A673 (cell line): ENCODE measurements around the gene TMEM44. TPM values are rescaled to one million over a fixed set of nuclear protein-coding genes. Genes with fewer than 3 reads are reported as not detected.

ENCODE experiments used
- BruUV-seq: library from RNA; stranded (reverse); fragments of 400-500 nt; replicated peaks from 2 replicates; lab custom pipeline; 2021; lab: Mats Ljungman, UMichigan
- CTCF ChIA-PET: fragments of 300-600 bp; sonication (Branson Sonifier 250); formaldehyde crosslinking; loops from one replicate; lab custom pipeline; 2022; ENCODE audit warnings: antibody characterized with exemption; lab: Charles Lee
- POLR2A ChIA-PET: fragments of 300-600 bp; sonication (Branson Sonifier 250); formaldehyde crosslinking; loops from one replicate; lab custom pipeline; 2022; ENCODE audit warnings: antibody characterized with exemption; ENCODE audit not compliant: low non-redundant PET; lab: Charles Lee
- DNase-seq: peaks from one replicate; pipeline ENCODE4 v3.0.0-alpha.2; 2015; ENCODE audit warnings: low spot score
- H3K27ac ChIP-seq: fragments of 200-600 bp; sonication (generic); 2 replicates; pipeline ENCODE4 v1.5.1; 2016; ENCODE audit warnings: mixed run types, low read depth, mild to moderate bottlenecking, mixed read lengths, antibody characterized with exemption, low read length; ENCODE audit not compliant: poor library complexity, severe bottlenecking
- H3K27me3 ChIP-seq: fragments of 200-600 bp; sonication (generic); replicated peaks from 2 replicates; pipeline ENCODE4 v1.6.1; 2017; ENCODE audit warnings: mixed run types, low read depth, mild to moderate bottlenecking, mixed read lengths, antibody characterized with exemption, low read length; ENCODE audit not compliant: insufficient read depth, poor library complexity
- H3K36me3 ChIP-seq: fragments of 200-600 bp; sonication (generic); 2 replicates; pipeline ENCODE4 v1.6.1; 2016; ENCODE audit warnings: mixed run types, mild to moderate bottlenecking, mixed read lengths, antibody characterized with exemption, low read length; ENCODE audit not compliant: insufficient read depth, poor library complexity, severe bottlenecking
- H3K4me1 ChIP-seq: fragments of 200-600 bp; sonication (generic); 2 replicates; pipeline ENCODE4 v1.6.1; 2017; ENCODE audit warnings: mixed run types, mild to moderate bottlenecking, mixed read lengths, antibody characterized with exemption, low read length; ENCODE audit not compliant: insufficient read depth, poor library complexity, severe bottlenecking
- H3K4me3 ChIP-seq: fragments of 200-600 bp; sonication (generic); 2 replicates; pipeline ENCODE4 v1.5.1; 2016; ENCODE audit warnings: low read depth, mixed run types, mild to moderate bottlenecking, mixed read lengths, low read length; ENCODE audit not compliant: poor library complexity, severe bottlenecking
- H3K9me3 ChIP-seq: fragments of 200-600 bp; sonication (generic); 2 replicates; pipeline ENCODE4 v1.6.1; 2016; ENCODE audit warnings: mixed run types, low read depth, mild to moderate bottlenecking, mixed read lengths, antibody characterized with exemption, low read length; ENCODE audit not compliant: poor library complexity, severe bottlenecking
- EZH2 ChIP-seq: fragments of 200-600 bp; sonication (generic); IDR thresholded peaks from 2 replicates; pipeline ENCODE4 v1.6.1; 2017; ENCODE audit warnings: borderline replicate concordance, low read depth, mild to moderate bottlenecking, mixed read lengths, antibody characterized with exemption, low read length; ENCODE audit not compliant: poor library complexity, severe bottlenecking
- intact Hi-C: fragments of 100-400 bp; cut with micrococcal nuclease; formaldehyde crosslinking; loops from one replicate; pipeline ENCODE4 v1.10.0; 2022; ENCODE audit not compliant: unreplicated experiment
- total RNA-seq: library from RNA; stranded (reverse); gene quantifications from 2 replicates; pipeline ENCODE4 v1.2.3, GENCODE V29; 2021
- TF ChIP-seq, protein P1 (sequence below): fragments of 300-800, 200-600 bp; sonication (generic); conservative IDR thresholded peaks from 2 replicates; pipeline ENCODE4 v1.5.1; 2017; ENCODE audit warnings: low read depth, mild to moderate bottlenecking, antibody characterized with exemption, low read length, moderate library complexity, mixed read lengths

TMEM44 gene
- total RNA-seq, 1 experiment from 2014 or later: 20.9 TPM

DNA sequence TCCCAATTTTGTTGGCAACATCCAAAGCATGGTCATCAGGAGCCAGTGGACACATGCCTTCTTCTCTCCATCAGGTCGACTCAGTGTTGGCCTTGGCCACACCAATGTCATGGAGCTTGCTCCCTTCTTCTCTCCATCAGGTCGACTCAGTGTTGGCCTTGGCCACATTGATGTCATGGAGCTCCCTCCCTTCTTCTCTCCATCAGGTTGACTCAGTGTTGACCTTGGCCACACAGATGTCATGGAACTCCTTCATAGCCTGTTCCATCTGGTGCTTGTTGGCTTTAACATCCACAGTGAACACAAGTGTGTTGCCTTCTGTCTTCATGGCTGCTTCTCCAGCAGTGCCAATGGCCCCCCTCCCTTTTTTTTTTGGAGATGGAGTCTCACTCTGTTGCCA, 70.2 kb downstream of the TMEM44 start:
- DNase-seq: no peak
- Histone ChIP-seq H3K27ac (no peak overlapping the region), H3K27me3 (no peaks in the 10 kb centered on the region), H3K4me1 (peaks cover 5% of the 10 kb centered on the region), H3K4me3 (no peak overlapping the region), H3K9me3 (no peaks in the 10 kb centered on the region), H3K36me3 (no peaks in the 10 kb centered on the region)
- intact Hi-C loops: no loop called here
- no TSS peak for BruUV-seq
- ChIA-PET POLR2A (no interaction called here), CTCF (interaction anchor here (0.9 kb wide), 1 partner anchor 11 kb away, joined by 3 read pairs; no protein-coding TSS in a partner anchor)
- TF ChIP-seq, protein P1, sequence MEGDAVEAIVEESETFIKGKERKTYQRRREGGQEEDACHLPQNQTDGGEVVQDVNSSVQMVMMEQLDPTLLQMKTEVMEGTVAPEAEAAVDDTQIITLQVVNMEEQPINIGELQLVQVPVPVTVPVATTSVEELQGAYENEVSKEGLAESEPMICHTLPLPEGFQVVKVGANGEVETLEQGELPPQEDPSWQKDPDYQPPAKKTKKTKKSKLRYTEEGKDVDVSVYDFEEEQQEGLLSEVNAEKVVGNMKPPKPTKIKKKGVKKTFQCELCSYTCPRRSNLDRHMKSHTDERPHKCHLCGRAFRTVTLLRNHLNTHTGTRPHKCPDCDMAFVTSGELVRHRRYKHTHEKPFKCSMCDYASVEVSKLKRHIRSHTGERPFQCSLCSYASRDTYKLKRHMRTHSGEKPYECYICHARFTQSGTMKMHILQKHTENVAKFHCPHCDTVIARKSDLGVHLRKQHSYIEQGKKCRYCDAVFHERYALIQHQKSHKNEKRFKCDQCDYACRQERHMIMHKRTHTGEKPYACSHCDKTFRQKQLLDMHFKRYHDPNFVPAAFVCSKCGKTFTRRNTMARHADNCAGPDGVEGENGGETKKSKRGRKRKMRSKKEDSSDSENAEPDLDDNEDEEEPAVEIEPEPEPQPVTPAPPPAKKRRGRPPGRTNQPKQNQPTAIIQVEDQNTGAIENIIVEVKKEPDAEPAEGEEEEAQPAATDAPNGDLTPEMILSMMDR: no peak
- TF ChIP-seq EZH2: no peak

DNA sequence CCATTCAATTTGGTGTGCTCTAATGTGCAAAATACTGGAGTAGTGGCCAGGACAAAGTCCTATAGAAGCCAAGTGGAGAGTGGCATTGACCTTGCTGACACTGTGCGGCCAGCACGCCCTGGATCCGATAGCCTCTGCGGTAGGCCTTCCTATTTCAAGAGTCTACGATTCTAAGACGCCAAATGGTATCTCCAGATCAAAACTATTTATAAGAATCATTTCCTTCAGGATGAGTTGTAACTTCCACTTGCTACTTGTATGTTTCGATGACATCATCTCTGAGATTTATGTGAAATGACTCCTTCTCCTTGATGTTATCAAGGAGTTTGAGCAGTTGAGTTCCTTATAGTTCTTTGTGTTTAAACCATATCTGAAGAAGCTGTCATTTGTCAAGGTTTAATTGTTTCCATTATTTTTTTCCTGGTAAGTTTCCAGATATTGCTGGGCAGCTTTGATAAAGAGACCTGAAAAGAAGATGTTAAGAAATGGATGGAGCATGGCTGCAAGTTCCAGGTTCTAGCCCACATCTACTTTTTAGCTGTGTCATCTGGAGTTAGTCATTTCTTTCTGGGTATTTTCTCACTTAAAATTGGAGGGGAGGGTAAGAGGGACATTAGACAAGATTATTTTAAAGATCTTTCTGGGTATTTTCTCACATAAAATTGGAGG, 71.8 kb downstream of the TMEM44 start:
- H3K27me3 ChIP-seq: no peaks in the 10 kb centered on the region
- POLR2A ChIA-PET: no interaction called here
- no peaks in the 10 kb centered on the region for H3K9me3 ChIP-seq
- no peaks in the 10 kb centered on the region for H3K36me3 ChIP-seq
- no peak overlapping the region for H3K27ac ChIP-seq
- H3K4me3 ChIP-seq: no peak overlapping the region
- peaks cover 5% of the 10 kb centered on the region for H3K4me1 ChIP-seq
- BruUV-seq: no TSS peak
- CTCF ChIA-PET: no interaction called here
- DNase-seq: peak; percentile 49
- TF ChIP-seq EZH2: no peak
- TF ChIP-seq, protein P1: no peak
- intact Hi-C loops: no loop called here

DNA sequence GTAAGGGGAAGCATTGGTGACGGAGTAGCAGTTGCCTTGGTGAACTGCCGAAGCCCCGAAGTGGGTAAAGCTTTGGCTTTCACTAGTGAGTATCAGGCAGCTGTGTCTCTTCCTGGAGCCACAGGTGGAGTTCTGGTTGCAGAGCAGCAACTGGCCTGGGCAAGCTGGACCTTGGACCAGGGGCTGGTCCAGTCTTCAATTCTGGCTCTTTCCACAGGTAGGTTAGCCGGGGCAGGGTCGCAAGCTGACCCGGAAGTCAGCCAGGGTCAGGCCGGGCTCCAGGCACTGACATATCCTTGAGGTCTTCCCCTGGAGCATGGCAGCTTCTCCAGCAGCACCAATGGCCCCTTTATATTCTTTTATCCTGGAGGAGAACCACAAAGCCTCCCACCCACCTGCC, 73.2 kb downstream of the TMEM44 start:
- Histone ChIP-seq H3K27ac (no peak overlapping the region), H3K9me3 (no peaks in the 10 kb centered on the region), H3K4me1 (peaks cover 5% of the 10 kb centered on the region), H3K36me3 (no peaks in the 10 kb centered on the region), H3K27me3 (no peaks in the 10 kb centered on the region), H3K4me3 (no peak overlapping the region)
- TF ChIP-seq, protein P1: no peak
- no peak for TF ChIP-seq EZH2
- BruUV-seq: no TSS peak
- ChIA-PET CTCF (no interaction called here), POLR2A (no interaction called here)
- no peak for DNase-seq
- intact Hi-C loops: no loop called here
